ENCODE results near the gene LHFPL3.

DNA sequence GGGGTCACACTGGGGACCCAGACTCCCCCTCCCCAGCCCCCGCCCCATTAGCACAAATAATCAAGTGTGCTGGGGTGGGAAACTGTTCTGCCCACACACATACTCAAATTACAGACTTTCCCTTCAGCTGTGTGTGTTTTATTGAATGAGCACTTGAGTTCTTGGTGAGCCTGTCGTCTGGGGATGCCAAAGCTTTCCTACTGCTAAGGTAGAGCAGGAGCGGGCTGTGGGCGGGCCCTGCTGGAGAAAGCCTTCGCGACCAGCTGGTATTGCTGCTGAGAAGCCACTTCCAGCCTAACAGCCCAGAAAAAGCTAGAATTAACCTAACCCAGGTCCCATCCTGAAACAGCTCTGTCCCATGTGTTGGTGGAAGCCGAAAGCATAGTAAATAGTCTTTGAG, 598.7 kb downstream of the LHFPL3 start:
- TF ChIP-seq, protein P1, sequence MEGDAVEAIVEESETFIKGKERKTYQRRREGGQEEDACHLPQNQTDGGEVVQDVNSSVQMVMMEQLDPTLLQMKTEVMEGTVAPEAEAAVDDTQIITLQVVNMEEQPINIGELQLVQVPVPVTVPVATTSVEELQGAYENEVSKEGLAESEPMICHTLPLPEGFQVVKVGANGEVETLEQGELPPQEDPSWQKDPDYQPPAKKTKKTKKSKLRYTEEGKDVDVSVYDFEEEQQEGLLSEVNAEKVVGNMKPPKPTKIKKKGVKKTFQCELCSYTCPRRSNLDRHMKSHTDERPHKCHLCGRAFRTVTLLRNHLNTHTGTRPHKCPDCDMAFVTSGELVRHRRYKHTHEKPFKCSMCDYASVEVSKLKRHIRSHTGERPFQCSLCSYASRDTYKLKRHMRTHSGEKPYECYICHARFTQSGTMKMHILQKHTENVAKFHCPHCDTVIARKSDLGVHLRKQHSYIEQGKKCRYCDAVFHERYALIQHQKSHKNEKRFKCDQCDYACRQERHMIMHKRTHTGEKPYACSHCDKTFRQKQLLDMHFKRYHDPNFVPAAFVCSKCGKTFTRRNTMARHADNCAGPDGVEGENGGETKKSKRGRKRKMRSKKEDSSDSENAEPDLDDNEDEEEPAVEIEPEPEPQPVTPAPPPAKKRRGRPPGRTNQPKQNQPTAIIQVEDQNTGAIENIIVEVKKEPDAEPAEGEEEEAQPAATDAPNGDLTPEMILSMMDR (IDR thresholded peaks at IDR 0.05): no peak
- TF ChIP-seq EZH2phosphoT487 (IDR thresholded peaks at IDR 0.05): no peak
